ENCODE measurements around the gene CNPPD1. TPM values are rescaled to one million over a fixed set of nuclear protein-coding genes. Genes with fewer than 3 reads are reported as not detected.

Gene CNPPD1
- total and polyA plus RNA-seq, 4 donors = 16.5 to 39.8 (median 21.6) TPM

- H3K27me3 ChIP-seq (ENCODE audit: control insufficient read depth in 4 of 4, insufficient read depth in 4 of 4, low read length in 3 of 4) = no peaks in the 10 kb centered on the region
- WGBS = 98% methylated on average over 9 of the region's 9 CpGs
- H3K36me3 ChIP-seq (ENCODE audit: control insufficient read depth in 4 of 4, insufficient read depth in 3 of 4, low read depth in 1 of 4, low read length in 3 of 4) = peaks cover 14 to 42% (median 39%) of the 10 kb centered on the region in 4 donors
- no peak for TF ChIP-seq TAF1 (conservative IDR thresholded peaks at IDR 0.05)
- no peak for TF ChIP-seq ZBTB33 (IDR thresholded peaks at IDR 0.05)
- H3K4me3 ChIP-seq (ENCODE audit: low read depth in 1 of 3, low read length in 3 of 3) = no peak overlapping the region
- no peak overlapping the region for H3K27ac ChIP-seq (ENCODE audit: low read depth in 1 of 2, low read length in 2 of 2)
- H3K4me1 ChIP-seq (ENCODE audit: control insufficient read depth in 4 of 4, insufficient read depth in 4 of 4, low read length in 3 of 4) = peaks cover 0 to 25% (median 22%) of the 10 kb centered on the region in 4 donors
- peak; percentile 27 for DNase-seq (ENCODE audit: low spot score)
- no peaks in the 10 kb centered on the region for H3K9me3 ChIP-seq (ENCODE audit: control insufficient read depth in 4 of 4, low read length in 3 of 4)
- H3K9ac ChIP-seq (ENCODE audit: low read depth in 1 of 2, low read length in 2 of 2) = no peak overlapping the region
Measured at GRCh38 chr2:219179601-219180465, 3.1 kb upstream of the CNPPD1 start.

GRCh38 chr2:219178377-219179175 is 1.9 kb upstream of the CNPPD1 start:
- no peaks in the 10 kb centered on the region for H3K27me3 ChIP-seq (ENCODE audit: control insufficient read depth in 4 of 4, insufficient read depth in 4 of 4, low read length in 3 of 4)
- H3K4me3 ChIP-seq (ENCODE audit: low read depth in 1 of 3, low read length in 3 of 3) = peak overlapping the region; percentile 63 to 77 (median 68)
- TF ChIP-seq SP1 (IDR thresholded peaks at IDR 0.05) (no peak), RAD21 (IDR thresholded peaks at IDR 0.05) (no peak), TAF1 (conservative IDR thresholded peaks at IDR 0.05) (no peak), NR2F2 (IDR thresholded peaks at IDR 0.05) (no peak), ATF3 (IDR thresholded peaks at IDR 0.05) (no peak), GABPA (IDR thresholded peaks at IDR 0.05 in 1 of 2, conservative IDR thresholded peaks at IDR 0.05 in 1 of 2) (no peak), HNF4A (conservative IDR thresholded peaks at IDR 0.05) (no peak), CTCF (IDR thresholded peaks at IDR 0.05; ENCODE audit: low read depth, low read length, missing input control) (no peak), REST (IDR thresholded peaks at IDR 0.05) (no peak), YY1 (IDR thresholded peaks at IDR 0.05) (no peak), EGR1 (IDR thresholded peaks at IDR 0.05; ENCODE audit: low read depth in 2 of 2) (no peak), HNF4G (IDR thresholded peaks at IDR 0.05) (no peak), MAX (IDR thresholded peaks at IDR 0.05) (no peak), FOXA2 (IDR thresholded peaks at IDR 0.05) (no peak), RXRA (IDR thresholded peaks at IDR 0.05) (no peak), JUND (IDR thresholded peaks at IDR 0.05) (no peak), FOXA1 (IDR thresholded peaks at IDR 0.05) (no peak), ZBTB33 (IDR thresholded peaks at IDR 0.05) (no peak)
- peaks cover 9 to 48% (median 42%) of the 10 kb centered on the region in 4 donors for H3K36me3 ChIP-seq (ENCODE audit: control insufficient read depth in 4 of 4, insufficient read depth in 3 of 4, low read depth in 1 of 4, low read length in 3 of 4)
- H3K4me1 ChIP-seq (ENCODE audit: control insufficient read depth in 4 of 4, insufficient read depth in 4 of 4, low read length in 3 of 4) = peaks cover 0 to 25% (median 22%) of the 10 kb centered on the region in 4 donors
- peak overlapping the region; percentile 10 to 50 for H3K9ac ChIP-seq (ENCODE audit: low read depth in 1 of 2, low read length in 2 of 2)
- DNase-seq (ENCODE audit: low spot score) = peak; percentile 76
- H3K27ac ChIP-seq (ENCODE audit: low read depth in 1 of 2, low read length in 2 of 2) = peak overlapping the region; percentile 94 to 100
- no peaks in the 10 kb centered on the region for H3K9me3 ChIP-seq (ENCODE audit: control insufficient read depth in 4 of 4, low read length in 3 of 4)
- 5% methylated on average over 45 of the region's 45 CpGs for WGBS

All from liver (tissue), 9 donors.